ENCODE data around the gene DAB2IP.
"Not testable (repeated sequence)": the region's sequence is repeated elsewhere in the genome, so short reads cannot be mapped to it uniquely, and the experiment has no call there.

The DAB2IP gene

GRCh38 chr9:121780177-121781040 lies 129.0 kb downstream of the DAB2IP start:
- DNase-seq = no peak

DNA sequence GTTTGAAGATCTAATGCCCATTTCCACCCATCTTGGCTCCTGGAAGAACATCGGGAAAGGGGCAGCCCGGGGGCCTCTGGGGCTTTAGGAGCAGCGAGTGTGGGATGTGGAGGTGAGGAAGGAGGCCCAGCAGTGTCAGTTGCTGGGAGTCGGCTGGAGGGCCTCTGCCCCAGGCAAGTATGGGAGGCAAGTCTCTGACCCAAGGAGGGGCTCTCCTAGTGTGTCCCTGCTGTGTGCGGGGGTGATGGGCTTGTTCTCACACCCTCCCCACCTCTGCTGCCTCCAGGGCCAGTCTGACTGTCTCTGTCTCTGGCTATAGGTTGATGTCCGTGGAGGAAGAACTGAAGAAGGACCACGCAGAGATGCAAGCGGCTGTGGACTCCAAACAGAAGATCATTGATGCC lies 129.7 kb downstream of the DAB2IP start:
- DNase-seq = no peak

- DNase-seq = no peak
Measured at GRCh38 chr9:121781701-121782464, 130.4 kb downstream of the DAB2IP start.

- DNase-seq = no peak
Measured at GRCh38 chr9:121782514-121783110, 131.2 kb downstream of the DAB2IP start.

DNA sequence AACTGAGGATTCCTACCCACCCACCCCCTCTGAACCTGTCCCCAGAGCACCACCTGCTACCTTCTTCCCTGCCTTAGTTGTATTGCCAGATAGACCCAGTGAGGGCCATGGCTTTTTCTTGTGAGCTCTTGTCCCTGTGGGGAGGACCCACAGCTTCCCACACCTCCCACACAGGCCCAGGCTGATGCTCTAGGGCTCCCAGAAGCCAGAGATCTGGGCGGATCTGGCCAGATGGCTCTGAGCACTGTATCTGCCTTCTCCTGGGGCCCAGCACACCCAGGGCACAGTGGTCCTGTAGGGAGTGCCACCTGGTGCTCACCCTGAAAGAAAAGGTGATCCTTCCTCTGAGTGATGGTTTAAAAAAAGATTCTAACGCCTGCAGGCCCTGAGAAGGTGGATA lies 131.7 kb downstream of the DAB2IP start:
- no peak for DNase-seq

DNA sequence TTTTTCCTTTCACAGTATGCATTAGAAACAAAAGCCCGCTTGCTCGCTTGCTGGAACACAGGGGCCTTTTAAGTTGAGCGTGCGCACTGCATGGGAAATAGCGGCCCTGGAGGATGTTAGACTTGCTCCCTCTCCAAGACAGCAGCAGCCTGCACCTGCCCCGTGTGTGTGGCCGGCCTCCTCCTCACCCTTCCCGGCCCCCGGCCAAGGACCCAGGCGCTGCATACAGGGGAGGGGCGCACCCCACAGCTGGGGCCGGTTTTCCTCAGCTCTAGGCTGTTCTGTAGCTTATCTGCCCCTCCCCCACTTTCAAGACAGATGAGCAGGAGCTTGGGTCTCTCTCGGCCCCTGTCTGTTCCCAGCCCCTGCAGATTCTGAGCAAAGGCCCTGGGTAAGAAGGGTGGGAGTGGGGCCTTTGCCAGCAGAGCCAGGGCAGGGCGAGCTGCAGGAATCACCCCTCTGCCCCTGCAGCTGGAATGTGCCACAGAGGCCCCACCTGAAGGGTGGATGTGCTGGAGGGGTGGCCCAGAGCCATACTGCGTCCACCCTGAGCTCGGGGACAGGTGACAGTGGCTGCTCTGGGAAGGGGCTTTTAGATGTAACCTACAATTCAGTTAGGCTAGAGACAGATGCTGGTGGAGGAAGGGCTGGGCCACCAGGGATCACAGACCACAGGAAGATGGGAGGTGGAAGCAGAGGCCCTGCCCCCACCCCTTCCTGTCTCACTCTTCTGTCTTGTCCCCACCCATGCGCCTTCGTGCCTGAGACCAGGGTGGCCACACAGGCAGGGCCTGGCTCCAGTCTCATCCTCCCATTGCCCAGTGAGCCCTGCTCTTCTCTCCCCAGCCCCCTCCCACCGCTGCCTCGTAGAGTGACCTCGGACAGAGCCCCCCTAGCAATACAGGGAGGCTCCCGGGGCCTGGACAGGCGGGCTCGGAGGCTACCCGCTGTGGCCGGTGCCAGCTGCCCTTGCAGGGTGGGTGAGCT lies 132.4 kb downstream of the DAB2IP start:
- DNase-seq = no peak

DNA sequence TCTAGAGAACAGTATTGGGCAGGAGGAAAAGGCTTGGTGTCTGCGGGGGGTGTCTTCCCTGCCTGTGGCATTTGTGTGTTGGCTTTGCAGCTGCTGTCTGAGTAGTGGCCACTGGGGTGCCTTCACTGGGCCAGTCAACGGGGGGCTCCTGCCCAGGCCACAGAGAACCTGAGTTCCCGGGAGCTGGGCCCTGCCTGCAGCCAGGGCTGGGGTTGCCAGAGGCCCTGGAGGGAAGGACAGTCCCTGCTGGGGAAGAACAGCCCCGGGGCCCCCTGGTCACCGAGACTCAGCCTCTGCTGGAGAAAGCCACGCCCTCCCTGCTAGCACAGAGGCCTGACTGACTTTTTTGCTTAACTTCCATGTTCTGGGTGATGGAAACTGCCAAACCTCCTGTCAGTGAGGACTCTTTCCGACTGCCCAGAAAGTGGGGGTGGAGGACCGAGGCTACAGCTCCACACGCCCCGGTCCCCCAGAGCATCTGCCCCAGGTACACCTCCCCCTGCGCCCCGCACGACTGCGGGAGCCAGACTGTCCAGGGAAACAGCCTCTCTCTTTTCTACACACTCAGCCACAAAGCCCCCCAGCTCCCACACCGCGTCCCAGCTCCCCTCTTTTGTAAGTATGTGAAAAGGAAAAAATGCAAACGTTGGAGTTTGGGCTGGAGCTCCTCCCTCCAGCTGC lies 133.4 kb downstream of the DAB2IP start:
- DNase-seq = no peak

GRCh38 chr9:121785673-121786542 lies 134.5 kb downstream of the DAB2IP start:
- no peak for DNase-seq

DNA sequence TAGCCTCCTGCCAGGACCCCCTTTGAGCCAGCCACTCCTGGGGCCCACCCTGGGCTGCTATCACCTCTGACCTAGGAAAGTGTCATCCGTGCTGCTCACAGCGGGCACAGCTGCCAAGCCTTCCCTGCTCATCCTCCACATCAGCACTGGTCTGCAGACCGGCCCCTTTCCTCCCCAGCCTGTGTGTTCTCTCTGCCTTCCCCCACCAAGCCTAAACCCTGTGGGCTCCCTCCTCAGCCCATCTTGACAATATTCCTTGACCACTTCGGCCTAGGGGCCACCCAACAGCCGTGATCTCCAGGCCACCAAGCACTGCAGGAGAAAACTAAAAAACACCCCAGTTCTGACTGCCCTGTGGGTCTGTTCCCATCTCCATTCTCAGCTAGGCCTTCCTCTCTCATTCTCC lies 135.1 kb downstream of the DAB2IP start:
- DNase-seq = no peak

DNA sequence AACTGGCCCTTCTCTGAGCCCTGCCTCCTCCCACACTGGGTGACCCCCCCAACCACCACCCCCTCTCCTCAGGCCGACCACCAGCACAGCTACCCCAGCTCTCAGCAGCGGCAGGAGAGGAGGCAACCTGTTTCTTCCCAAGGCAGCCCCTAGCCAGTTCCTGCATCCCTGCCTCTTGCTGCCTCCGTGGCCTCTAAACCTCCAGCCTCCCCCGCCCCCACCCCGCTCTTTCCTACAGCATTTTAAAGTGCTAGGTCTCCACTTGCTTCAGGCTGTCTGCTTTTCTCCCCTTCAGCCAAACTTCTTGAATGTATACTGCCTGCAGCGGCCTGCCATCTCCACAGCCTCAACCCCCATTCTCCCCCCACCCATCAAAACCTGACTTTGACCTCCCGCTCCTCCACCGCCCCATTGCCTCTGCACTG lies 135.6 kb downstream of the DAB2IP start:
- DNase-seq = no peak

DNA sequence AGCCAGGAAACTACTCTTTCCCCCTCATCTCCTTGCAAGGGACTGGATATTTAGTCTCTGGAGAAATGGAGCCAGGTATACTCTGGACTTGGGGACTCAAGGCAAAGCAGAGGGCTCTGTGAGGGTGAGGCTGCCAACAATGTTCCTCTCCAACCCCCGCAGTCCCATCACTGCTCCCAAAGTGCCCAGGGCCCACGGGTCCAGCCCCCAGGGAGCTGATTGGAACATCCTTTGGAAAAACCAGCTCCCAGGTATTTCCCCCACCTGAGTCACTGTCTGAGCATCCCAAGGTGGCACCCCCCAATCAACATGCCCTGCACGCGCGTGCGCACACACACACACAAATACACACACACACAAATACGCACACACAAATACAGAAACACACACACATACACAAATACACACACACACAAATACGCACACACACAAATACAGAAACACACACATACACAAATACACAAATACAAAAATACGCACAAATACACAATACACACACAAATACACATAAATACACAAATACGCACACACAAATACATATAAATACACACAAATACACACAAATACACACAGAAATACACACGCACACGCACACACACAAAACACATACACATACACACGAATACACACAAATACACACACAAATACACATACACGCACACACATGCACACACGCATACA lies 137.4 kb downstream of the DAB2IP start:
- no peak for DNase-seq

GRCh38 chr9:121790841-121791240 lies 139.4 kb downstream of the DAB2IP start:
- no peak for DNase-seq

DNA sequence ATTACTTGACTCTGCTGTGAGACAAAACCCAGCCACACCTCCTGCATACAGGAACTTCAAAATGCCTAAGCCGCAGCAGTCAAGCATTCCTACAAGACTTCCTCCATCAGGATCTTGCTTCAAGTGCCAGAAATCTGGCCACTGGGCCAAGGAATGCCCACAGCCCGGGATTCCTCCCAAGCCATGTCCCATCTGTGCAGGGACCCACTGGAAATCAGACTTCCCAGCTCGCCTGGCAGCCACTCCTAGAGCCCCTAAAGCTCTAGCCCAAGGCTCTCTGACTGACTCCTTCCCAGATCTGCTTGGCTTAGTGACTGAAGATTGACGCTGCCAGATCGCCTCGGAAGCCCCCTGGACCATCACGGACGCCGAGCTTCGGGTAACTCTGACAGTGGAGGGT lies 141.0 kb downstream of the DAB2IP start:
- DNase-seq = not testable (repeated sequence)

DNA sequence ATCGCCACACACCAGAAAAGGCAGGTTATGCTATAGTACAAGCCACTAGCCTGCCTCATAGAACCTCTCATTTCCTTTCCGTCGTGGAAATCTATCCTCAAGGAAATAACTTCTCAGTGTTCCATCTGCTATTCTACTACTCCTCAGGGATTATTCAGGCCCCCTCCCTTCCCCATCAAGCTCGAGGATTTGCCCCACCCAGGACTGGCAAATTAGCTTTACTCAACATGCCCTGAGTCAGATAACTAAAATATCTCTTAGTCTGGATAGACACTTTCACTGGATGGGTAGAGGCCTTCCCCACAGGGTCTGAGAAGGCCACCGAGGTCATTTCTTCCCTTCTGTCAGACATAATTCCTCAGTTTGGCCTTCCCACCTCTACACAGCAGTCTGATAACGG lies 142.9 kb downstream of the DAB2IP start:
- DNase-seq = not testable (repeated sequence)

DNA sequence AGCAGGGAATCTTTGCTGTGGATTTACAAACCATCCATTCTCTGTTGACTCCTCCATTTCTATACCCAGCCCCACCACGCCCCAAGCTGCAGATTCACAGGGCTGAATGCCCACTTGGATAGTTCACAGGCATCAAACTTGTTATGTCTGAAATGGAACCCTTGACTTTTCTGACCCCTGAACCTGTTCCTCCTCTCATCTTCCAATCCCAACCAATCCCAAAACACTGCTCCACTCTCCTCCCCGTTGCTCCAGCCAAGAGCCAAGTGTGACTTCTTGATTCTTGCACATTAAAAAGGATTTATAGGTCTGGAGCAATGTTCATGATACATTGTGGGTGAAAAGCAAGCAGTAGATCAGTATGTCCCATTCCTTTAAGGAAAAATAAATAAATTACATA lies 145.6 kb downstream of the DAB2IP start:
- no peak for DNase-seq

DNA sequence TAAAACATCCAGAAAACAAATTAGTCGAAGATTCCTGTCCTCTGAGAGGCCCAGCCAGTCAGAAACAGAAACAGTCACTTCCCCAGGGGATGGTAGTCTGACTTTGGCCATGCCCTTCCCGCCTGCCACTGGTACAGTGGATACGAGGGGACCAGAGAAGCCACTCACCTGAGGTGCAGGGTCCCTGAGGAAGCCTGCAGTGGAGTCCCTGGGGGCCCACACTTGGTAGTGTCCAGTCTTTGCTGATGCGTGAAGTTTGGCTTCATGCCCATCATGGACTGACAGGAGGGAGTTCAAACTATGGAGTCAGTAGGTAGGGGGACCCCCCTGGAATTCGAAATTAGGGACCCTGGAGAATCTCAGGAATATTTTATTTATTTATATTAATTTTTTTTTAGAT lies 147.5 kb downstream of the DAB2IP start:
- DNase-seq = no peak

DNA sequence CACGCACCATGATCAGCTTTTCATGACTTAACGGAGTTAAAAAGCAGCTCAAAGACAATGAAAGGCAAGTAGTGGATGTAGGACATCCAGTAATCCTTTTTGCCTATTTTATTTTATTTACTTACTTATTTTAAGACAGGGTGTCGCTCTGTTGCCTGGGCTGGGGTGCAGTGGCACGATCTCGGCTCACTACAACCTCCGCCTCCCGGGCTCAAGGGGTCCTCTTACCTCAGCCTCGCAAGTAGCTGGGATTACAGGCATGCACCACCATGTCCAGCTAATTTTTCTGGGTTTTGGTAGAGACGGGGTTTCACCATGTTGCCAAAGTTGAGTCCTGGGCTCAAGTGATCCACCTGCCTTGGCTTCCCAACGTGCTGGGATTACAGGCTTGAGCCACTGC lies 148.9 kb downstream of the DAB2IP start:
- no peak for DNase-seq

DNA sequence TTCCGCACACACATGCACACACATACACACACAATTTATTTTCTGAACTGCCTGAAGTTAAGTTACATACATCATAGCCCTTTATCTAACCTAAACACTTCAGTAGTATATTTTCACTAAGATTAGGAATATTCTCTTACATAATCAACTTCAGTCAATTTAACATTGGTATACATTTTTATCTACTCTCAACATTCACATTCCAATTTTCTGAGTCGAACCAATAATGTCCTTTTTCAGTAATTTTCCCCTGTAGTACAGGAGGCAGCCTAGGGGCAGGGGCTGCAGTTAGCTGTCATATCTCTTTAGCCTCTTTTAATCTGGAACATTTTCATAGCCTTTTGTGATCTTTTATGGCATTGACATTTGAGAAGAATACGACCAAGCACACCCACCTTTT lies 150.1 kb downstream of the DAB2IP start:
- DNase-seq = no peak

GRCh38 chr9:121802753-121803152 lies 151.3 kb downstream of the DAB2IP start:
- no peak for DNase-seq
